Activated CD8-positive, alpha-beta T cell treated with anti-CD3 and anti-CD28 coated beads for 36 hours (primary cell): Measurements from ENCODE around the gene KIF26B. TPM values are rescaled to one million over a fixed set of nuclear protein-coding genes. Genes with fewer than 3 reads are reported as not detected.

Experiments used
- ATAC-seq: fragments of 200-7000 bp; cut with Tn5 transposase; one replicate; pipeline ENCODE4 v1.10.0; 2021; ENCODE audit warnings: mild to moderate bottlenecking, moderate library complexity
- CTCF ChIA-PET: fragments of 350-600 bp; sonication (Branson Sonifier 250); formaldehyde crosslinking; loops from one replicate; lab custom pipeline; 2021; ENCODE audit warnings: antibody characterized with exemption; lab: Charles Lee
- POLR2A ChIA-PET: fragments of 350-600 bp; sonication (Branson Sonifier 250); formaldehyde crosslinking; loops from one replicate; lab custom pipeline; 2021; ENCODE audit warnings: antibody characterized with exemption; lab: Charles Lee
- DNase-seq: peaks from one replicate; pipeline ENCODE4 v3.0.0-alpha.2; 2020
- H3K27ac Mint-ChIP-seq: one replicate; pipeline ENCODE4 v1.8.0; 2021; ENCODE audit warnings: mild to moderate bottlenecking, mixed read lengths
- H3K27me3 Mint-ChIP-seq: one replicate; pipeline ENCODE4 v1.8.0; 2021; ENCODE audit warnings: mixed read lengths
- H3K36me3 Mint-ChIP-seq: one replicate; pipeline ENCODE4 v1.8.0; 2021; ENCODE audit warnings: low read depth, mixed read lengths
- H3K4me1 Mint-ChIP-seq: one replicate; pipeline ENCODE4 v1.8.0; 2021; ENCODE audit warnings: low read depth, mixed read lengths
- H3K4me3 Mint-ChIP-seq: one replicate; pipeline ENCODE4 v1.8.0; 2021; ENCODE audit warnings: mild to moderate bottlenecking, moderate library complexity, mixed read lengths
- H3K9me3 Mint-ChIP-seq: one replicate; pipeline ENCODE4 v1.8.0; 2021; ENCODE audit warnings: mixed read lengths
- intact Hi-C: fragments of 100-400 bp; cut with micrococcal nuclease; formaldehyde crosslinking; loops from one replicate; pipeline ENCODE4 v1.10.0; 2022
- total RNA-seq, 2 experiments: library from RNA; stranded (reverse); gene quantifications; one replicate each; pipeline ENCODE4 v1.2.3, GENCODE V29; 2021
- TF ChIP-seq, protein P1 (sequence below): fragments of 200-600 bp; IDR thresholded peaks from one replicate; pipeline ENCODE4 v1.8.0; 2022; ENCODE audit warnings: antibody characterized with exemption, mild to moderate bottlenecking

The KIF26B gene
- total RNA-seq, 2 experiments from 2014 or later, result 0.16 TPM

GRCh38 chr1:245153552-245154428 is 995 bp upstream of the KIF26B start:
- intact Hi-C loops, result loop anchor here (2.0 to 5.0 kb wide), 2 partner anchors 225 to 849 kb away; no protein-coding TSS in a partner anchor
- peaks cover 5% of the 10 kb centered on the region for H3K9me3 Mint-ChIP-seq
- ATAC-seq (no peak), DNase-seq (peak; percentile 28)
- peaks cover 65% of the 10 kb centered on the region for H3K27me3 Mint-ChIP-seq
- ChIA-PET CTCF (interaction anchor here (0.6 to 2.1 kb wide), 39 partner anchors 12 to 1344 kb away, joined by 3 to 12 read pairs (median 4); no protein-coding TSS in a partner anchor), POLR2A (interaction anchor here (0.6 kb wide), 1 partner anchor 59 kb away, joined by 3 read pairs; no protein-coding TSS in a partner anchor)
- TF ChIP-seq, protein P1, sequence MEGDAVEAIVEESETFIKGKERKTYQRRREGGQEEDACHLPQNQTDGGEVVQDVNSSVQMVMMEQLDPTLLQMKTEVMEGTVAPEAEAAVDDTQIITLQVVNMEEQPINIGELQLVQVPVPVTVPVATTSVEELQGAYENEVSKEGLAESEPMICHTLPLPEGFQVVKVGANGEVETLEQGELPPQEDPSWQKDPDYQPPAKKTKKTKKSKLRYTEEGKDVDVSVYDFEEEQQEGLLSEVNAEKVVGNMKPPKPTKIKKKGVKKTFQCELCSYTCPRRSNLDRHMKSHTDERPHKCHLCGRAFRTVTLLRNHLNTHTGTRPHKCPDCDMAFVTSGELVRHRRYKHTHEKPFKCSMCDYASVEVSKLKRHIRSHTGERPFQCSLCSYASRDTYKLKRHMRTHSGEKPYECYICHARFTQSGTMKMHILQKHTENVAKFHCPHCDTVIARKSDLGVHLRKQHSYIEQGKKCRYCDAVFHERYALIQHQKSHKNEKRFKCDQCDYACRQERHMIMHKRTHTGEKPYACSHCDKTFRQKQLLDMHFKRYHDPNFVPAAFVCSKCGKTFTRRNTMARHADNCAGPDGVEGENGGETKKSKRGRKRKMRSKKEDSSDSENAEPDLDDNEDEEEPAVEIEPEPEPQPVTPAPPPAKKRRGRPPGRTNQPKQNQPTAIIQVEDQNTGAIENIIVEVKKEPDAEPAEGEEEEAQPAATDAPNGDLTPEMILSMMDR, result no peak
- peak overlapping the region; percentile 68 for H3K4me3 Mint-ChIP-seq
- H3K4me1 Mint-ChIP-seq, result peaks cover 18% of the 10 kb centered on the region
- no peak overlapping the region for H3K27ac Mint-ChIP-seq
- H3K36me3 Mint-ChIP-seq, result no peaks in the 10 kb centered on the region

- Mint-ChIP-seq H3K4me1 (peaks cover 18% of the 10 kb centered on the region), H3K27ac (no peak overlapping the region), H3K27me3 (peaks cover 65% of the 10 kb centered on the region), H3K4me3 (peak overlapping the region; percentile 66), H3K9me3 (peaks cover 5% of the 10 kb centered on the region), H3K36me3 (no peaks in the 10 kb centered on the region)
- intact Hi-C loops, result no loop called here
- CTCF ChIA-PET, result interaction anchor here (0.8 to 1.8 kb wide), 22 partner anchors 8 to 852 kb away, joined by 3 to 10 read pairs (median 4); no protein-coding TSS in a partner anchor
- POLR2A ChIA-PET, result no interaction called here
- TF ChIP-seq, protein P1, result no peak
- ATAC-seq (no peak), DNase-seq (peak; percentile 7)
These were observed 671 bp downstream of the KIF26B start for GRCh38 chr1:245155272-245156040.

DNA sequence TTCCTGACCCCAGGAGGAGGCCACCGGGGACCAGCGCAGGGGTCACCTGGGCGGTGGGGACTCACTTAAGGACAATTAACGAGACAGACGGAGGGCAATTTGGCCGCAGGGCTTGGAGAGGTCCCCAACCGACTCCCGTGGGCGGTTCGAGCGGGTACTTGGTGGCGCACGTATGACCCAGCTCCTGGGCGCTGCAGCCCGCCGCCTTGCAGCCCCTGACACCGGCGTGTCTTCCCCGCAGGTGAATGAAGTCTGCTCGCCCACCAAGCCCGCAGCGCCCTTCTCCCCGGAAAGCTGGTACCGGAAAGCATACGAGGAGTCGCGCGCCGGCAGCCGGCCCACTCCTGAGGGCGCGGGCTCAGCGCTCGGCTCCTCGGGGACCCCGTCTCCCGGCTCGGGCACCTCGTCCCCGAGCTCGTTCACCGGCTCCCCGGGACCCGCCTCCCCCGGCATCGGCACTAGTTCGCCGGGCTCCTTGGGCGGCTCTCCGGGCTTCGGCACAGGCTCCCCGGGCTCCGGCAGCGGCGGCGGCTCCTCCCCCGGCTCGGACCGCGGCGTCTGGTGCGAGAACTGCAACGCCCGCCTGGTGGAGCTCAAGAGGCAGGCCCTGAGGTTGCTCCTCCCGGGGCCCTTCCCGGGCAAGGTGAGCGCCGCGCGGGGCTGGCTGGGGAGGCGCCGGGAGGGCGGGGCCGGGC is 1.4 kb downstream of the KIF26B start:
- TF ChIP-seq, protein P1, result peak; percentile 81
- H3K36me3 Mint-ChIP-seq, result no peaks in the 10 kb centered on the region
- H3K27ac Mint-ChIP-seq, result no peak overlapping the region
- intact Hi-C loops, result no loop called here
- peaks cover 59% of the 10 kb centered on the region for H3K27me3 Mint-ChIP-seq
- POLR2A ChIA-PET, result no interaction called here
- CTCF ChIA-PET, result interaction anchor here (0.8 to 1.8 kb wide), 31 partner anchors 8 to 851 kb away, joined by 3 to 16 read pairs (median 4); no protein-coding TSS in a partner anchor
- DNase-seq (peak; percentile 90), ATAC-seq (peak; percentile 93)
- peak overlapping the region; percentile 66 for H3K4me3 Mint-ChIP-seq
- H3K4me1 Mint-ChIP-seq, result peaks cover 18% of the 10 kb centered on the region
- peaks cover 5% of the 10 kb centered on the region for H3K9me3 Mint-ChIP-seq

GRCh38 chr1:245156736-245157505 is 2.1 kb downstream of the KIF26B start:
- Mint-ChIP-seq H3K36me3 (no peaks in the 10 kb centered on the region), H3K4me1 (peaks cover 18% of the 10 kb centered on the region), H3K9me3 (peaks cover 5% of the 10 kb centered on the region), H3K4me3 (peak overlapping the region; percentile 64), H3K27ac (no peak overlapping the region), H3K27me3 (peaks cover 56% of the 10 kb centered on the region)
- TF ChIP-seq, protein P1, result peak; percentile 56
- ATAC-seq, result peak; percentile 1
- POLR2A ChIA-PET, result no interaction called here
- intact Hi-C loops, result no loop called here
- DNase-seq, result peak; percentile 40
- CTCF ChIA-PET, result interaction anchor here (0.7 to 1.8 kb wide), 29 partner anchors 9 to 849 kb away, joined by 3 to 16 read pairs (median 4); no protein-coding TSS in a partner anchor
